H1 (cell line): ENCODE results near the gene KLHL34. TPM values are rescaled to one million over a fixed set of nuclear protein-coding genes. Genes with fewer than 3 reads are reported as not detected.

Source experiments
- CTCF ChIA-PET: fragments of 300-600 bp; sonication (Branson Sonifier 250); formaldehyde crosslinking; loops from one replicate; lab custom pipeline; 2021; ENCODE audit not compliant: partially characterized antibody; lab: Charles Lee
- POLR2A ChIA-PET: fragments of 300-600 bp; sonication (Branson Sonifier 250); formaldehyde crosslinking; loops from one replicate; lab custom pipeline; 2021; ENCODE audit warnings: inconsistent platforms; ENCODE audit not compliant: partially characterized antibody; lab: Charles Lee
- DNase-seq, 2 experiments: peaks; one replicate each; pipeline versions ENCODE4 v3.0.0 to v3.0.0-alpha.2; 2010 to 2022; ENCODE audit warnings: low spot score in 2 of 2, low read depth in 1 of 2, mixed read lengths in 1 of 2
- FAIRE-seq: peaks from 2 replicates; lab custom pipeline; 2011; peaks lifted over from hg19 to GRCh38; lab: Jason Lieb, UNC
- H2AFZ ChIP-seq: 2 replicates; pipeline ENCODE4 v1.8.1; 2012; ENCODE audit warnings: low read length, inconsistent platforms
- H2AK5ac ChIP-seq: 2 replicates; pipeline ENCODE4 v1.6.1; 2013; ENCODE audit warnings: low read depth, low read length
- H2BK120ac ChIP-seq: replicated peaks from 2 replicates; pipeline ENCODE3; 2013; ENCODE audit warnings: low read depth, low read length, inconsistent platforms
- H2BK12ac ChIP-seq: 2 replicates; pipeline ENCODE4 v1.6.1; 2013; ENCODE audit warnings: low read depth, low read length
- H2BK15ac ChIP-seq: 2 replicates; pipeline ENCODE4 v1.6.1; 2013; ENCODE audit warnings: low read length
- H2BK20ac ChIP-seq: 2 replicates; pipeline ENCODE4 v1.6.1; 2013; ENCODE audit warnings: low read length
- H2BK5ac ChIP-seq: 2 replicates; pipeline ENCODE4 v1.6.1; 2013; ENCODE audit warnings: low read depth, low read length
- H3K14ac ChIP-seq: 2 replicates; pipeline ENCODE4 v1.6.1; 2013; ENCODE audit warnings: inconsistent platforms; ENCODE audit not compliant: insufficient read length
- H3K18ac ChIP-seq: 2 replicates; pipeline ENCODE4 v1.6.1; 2013; ENCODE audit warnings: low read length; ENCODE audit errors: extremely low read depth
- H3K23ac ChIP-seq: 2 replicates; pipeline ENCODE4 v1.6.1; 2013; ENCODE audit warnings: inconsistent platforms; ENCODE audit not compliant: insufficient read length
- H3K23me2 ChIP-seq: 2 replicates; pipeline ENCODE4 v1.6.1; 2013; ENCODE audit warnings: low read depth, low read length
- H3K27ac ChIP-seq: 2 replicates; pipeline ENCODE4 v1.6.1; 2011; ENCODE audit warnings: low read depth, low read length, inconsistent platforms
- H3K27me3 ChIP-seq, 4 experiments: replicated peaks in 1 of 4; 1 replicate in 1 of 4; 2 replicates in 3 of 4; pipeline versions ENCODE4 v1.6.1 to v1.8.1; 2011 to 2013; ENCODE audit warnings: low read length in 3 of 4, mild to moderate bottlenecking in 3 of 4, inconsistent platforms in 2 of 4, mixed read lengths in 2 of 4, moderate library complexity in 1 of 4; ENCODE audit not compliant: control insufficient read depth in 3 of 4, insufficient read depth in 3 of 4; ENCODE audit errors: extremely low read depth in 1 of 4
- H3K36me3 ChIP-seq, 4 experiments: 2 replicates each; pipeline versions ENCODE4 v1.6.1 to v1.8.1; 2011 to 2013; ENCODE audit warnings: mild to moderate bottlenecking in 4 of 4, low read length in 3 of 4, moderate library complexity in 2 of 4, control low read depth in 1 of 4, inconsistent platforms in 1 of 4; ENCODE audit not compliant: insufficient read depth in 4 of 4, control insufficient read depth in 2 of 4
- H3K4ac ChIP-seq: replicated peaks from 2 replicates; pipeline ENCODE3; 2013; ENCODE audit warnings: low read length, low read depth, mixed read lengths, inconsistent platforms; ENCODE audit not compliant: insufficient read length
- H3K4me1 ChIP-seq, 4 experiments: replicated peaks in 1 of 4; 1 replicate in 1 of 4; 2 replicates in 3 of 4; pipeline versions ENCODE4 v1.6.1 to v1.8.1; 2011 to 2013; ENCODE audit warnings: low read length in 3 of 4, inconsistent platforms in 2 of 4, mixed read lengths in 1 of 4; ENCODE audit not compliant: insufficient read depth in 4 of 4, control insufficient read depth in 3 of 4
- H3K4me2 ChIP-seq, 2 experiments: 2 replicates each; pipeline versions ENCODE4 v1.6.1 to v1.8.1; 2011 to 2013; ENCODE audit warnings: low read depth in 2 of 2, low read length in 2 of 2, control low read depth in 1 of 2, inconsistent platforms in 1 of 2, mild to moderate bottlenecking in 1 of 2; ENCODE audit not compliant: insufficient read depth in 1 of 2
- H3K4me3 ChIP-seq, 4 experiments: fragments of 200-600, 300-600 bp in 1 of 4; sonication (generic), shearing (Covaris generic), sonication (Bioruptor Twin) in 1 of 4; 2 replicates each; pipeline versions ENCODE4 v1.5.1 to v1.8.1; 2011 to 2016; ENCODE audit warnings: low read length in 4 of 4, low read depth in 3 of 4, control low read depth in 2 of 4, inconsistent platforms in 2 of 4, mild to moderate bottlenecking in 2 of 4, mixed read lengths in 1 of 4, moderate library complexity in 1 of 4; ENCODE audit not compliant: insufficient read depth in 2 of 4; ENCODE audit errors: extremely low read depth in 1 of 4
- H3K56ac ChIP-seq: replicated peaks from 2 replicates; pipeline ENCODE3; 2013; ENCODE audit warnings: low read depth, mild to moderate bottlenecking, mixed read lengths, low read length, inconsistent platforms; ENCODE audit not compliant: insufficient read length
- H3K79me1 ChIP-seq: 2 replicates; pipeline ENCODE4 v1.6.1; 2013; ENCODE audit warnings: low read depth, low read length, control low read depth
- H3K79me2 ChIP-seq, 2 experiments: 2 replicates each; pipeline versions ENCODE4 v1.6.1 to v1.8.1; 2012 to 2013; ENCODE audit warnings: low read length in 2 of 2, mild to moderate bottlenecking in 2 of 2, inconsistent platforms in 1 of 2; ENCODE audit not compliant: insufficient read depth in 2 of 2, control insufficient read depth in 1 of 2
- H3K9ac ChIP-seq, 4 experiments: replicated peaks in 1 of 4; 1 replicate in 1 of 4; 2 replicates in 3 of 4; pipeline versions ENCODE4 v1.6.1 to v1.8.1; 2011 to 2013; ENCODE audit warnings: low read depth in 3 of 4, low read length in 3 of 4, control low read depth in 2 of 4, mild to moderate bottlenecking in 2 of 4, moderate library complexity in 2 of 4, inconsistent platforms in 1 of 4; ENCODE audit errors: extremely low read depth in 1 of 4
- H3K9me3 ChIP-seq, 2 experiments: 2 replicates each; pipeline versions ENCODE4 v1.6.1 to v1.8.1; 2012 to 2013; ENCODE audit warnings: mild to moderate bottlenecking in 2 of 2, moderate library complexity in 2 of 2, control low read depth in 1 of 2, inconsistent platforms in 1 of 2, low read depth in 1 of 2, low read length in 1 of 2, mixed read lengths in 1 of 2; ENCODE audit not compliant: insufficient read depth in 2 of 2
- H4K20me1 ChIP-seq, 2 experiments: replicated peaks in 1 of 2; 2 replicates each; pipeline versions ENCODE3 to v1.8.1; 2011 to 2013; ENCODE audit warnings: inconsistent platforms in 2 of 2, low read length in 2 of 2, mild to moderate bottlenecking in 1 of 2; ENCODE audit not compliant: insufficient read depth in 2 of 2, control insufficient read depth in 1 of 2
- H4K5ac ChIP-seq: 2 replicates; pipeline ENCODE4 v1.6.1; 2013; ENCODE audit warnings: low read length, low read depth, mixed read lengths, inconsistent platforms; ENCODE audit not compliant: insufficient read length
- H4K8ac ChIP-seq: 2 replicates; pipeline ENCODE4 v1.8.0; 2013; ENCODE audit warnings: mild to moderate bottlenecking, moderate library complexity, low read length, inconsistent platforms; ENCODE audit not compliant: insufficient read depth; ENCODE audit errors: extremely low read depth
- H4K91ac ChIP-seq: replicated peaks from 2 replicates; pipeline ENCODE3; 2013; ENCODE audit warnings: low read length, mixed read lengths, inconsistent platforms; ENCODE audit not compliant: insufficient read length
- BACH1 ChIP-seq: IDR thresholded peaks from 2 replicates; pipeline ENCODE4 v1.6.1; 2012; ENCODE audit warnings: low read length, improper control_type of control experiment
- BRCA1 ChIP-seq: IDR thresholded peaks from 2 replicates; pipeline ENCODE4 v1.6.1; 2012; ENCODE audit warnings: low read depth, low read length, improper control_type of control experiment
- CTBP2 ChIP-seq: IDR thresholded peaks from 2 replicates; pipeline ENCODE4 v1.7.0; 2011; ENCODE audit warnings: borderline replicate concordance, mild to moderate bottlenecking, moderate library complexity, mixed read lengths, low read length; ENCODE audit not compliant: insufficient read depth, insufficient read length
- E2F6 ChIP-seq: IDR thresholded peaks from 2 replicates; pipeline ENCODE4 v1.6.1; 2012; ENCODE audit warnings: inconsistent platforms
- EGR1 ChIP-seq: IDR thresholded peaks from 2 replicates; pipeline ENCODE4 v1.6.1; 2011; ENCODE audit warnings: low read depth, low read length, borderline replicate concordance
- PHF8 ChIP-seq: fragments of 200-600 bp; sonication (generic); conservative IDR thresholded peaks from 2 replicates; pipeline ENCODE4 v1.7.1; 2012; ENCODE audit warnings: low read depth, mild to moderate bottlenecking, inconsistent platforms, low read length, moderate library complexity
- RNF2 ChIP-seq: fragments of 200-900, 300-1000 bp; sonication (generic); IDR thresholded peaks from 2 replicates; pipeline ENCODE4 v1.7.1; 2016; ENCODE audit warnings: borderline replicate concordance, low read depth, mild to moderate bottlenecking, antibody characterized with exemption, low read length; ENCODE audit not compliant: poor library complexity, severe bottlenecking; ENCODE audit errors: missing control alignments
- SUZ12 ChIP-seq: fragments of 200-600 bp; sonication (generic); IDR thresholded peaks from 2 replicates; pipeline ENCODE4 v1.6.1; 2012; ENCODE audit warnings: mild to moderate bottlenecking, inconsistent platforms, low read length, moderate library complexity, mixed read lengths
- WGBS, 2 experiments: shearing (Covaris generic) in 1 of 2; methylation state at CpG; one replicate each; pipeline versions ENCODE4 v1.1.6 to v1.1.7; 2013 to 2015; ENCODE audit warnings: low lambda C conversion rate in 2 of 2, mixed read lengths in 2 of 2, inconsistent platforms in 1 of 2, low coverage in 1 of 2, missing lambda C conversion rate in 1 of 2; ENCODE audit not compliant: insufficient replicate concordance in 2 of 2, insufficient coverage in 1 of 2, insufficient read length in 1 of 2; ENCODE audit errors: extremely low coverage in 1 of 2, missing lambda C conversion rate in 1 of 2; 5-methylcytosine and 5-hydroxymethylcytosine counted together
- polyA plus RNA-seq, 7 experiments: library from polyadenylated mRNA; depleted of rRNA in 3 of 7; stranded (reverse) in 5 of 7; unstranded in 2 of 7; fragments of >200 nt in 5 of 7; fragments of 200-250 nt in 2 of 7; gene quantifications; 1 replicate in 5 of 7; 2 replicates in 1 of 7; 4 replicates in 1 of 7; pipeline versions ENCODE4 v1.2.1 to v1.2.3, GENCODE V29; 2011 to 2013; ENCODE audit warnings: missing spikeins in 2 of 7, mixed read lengths in 2 of 7
- total RNA-seq: library from RNA; stranded (reverse); fragmentation: NEBNext Ultra II Directional; extraction: Animal tissue kit (Norgen Biotek cat#: 25700); gene quantifications from 2 replicates; pipeline ENCODE4 v1.2.1, GENCODE V29; 2021

Gene KLHL34
- total and polyA plus RNA-seq, 2 of the 8 experiments (the other 6 are each of a cell fraction or from before 2014, with no cell fraction given): not detected

- no peak overlapping the region for H2BK120ac ChIP-seq
- TF ChIP-seq BACH1 (no peak), E2F6 (no peak), PHF8 (no peak), EGR1 (no peak), CTBP2 (no peak), BRCA1 (no peak), SUZ12 (no peak), RNF2 (no peak)
- H4K91ac ChIP-seq: no peak overlapping the region
- POLR2A ChIA-PET: no interaction called here
- H3K27ac ChIP-seq: no peak overlapping the region
- no peak overlapping the region for H3K18ac ChIP-seq
- no peaks in the 10 kb centered on the region for H3K4me1 ChIP-seq
- H3K23me2 ChIP-seq: no peaks in the 10 kb centered on the region
- H4K5ac ChIP-seq: no peak overlapping the region
- no peak overlapping the region for H2BK5ac ChIP-seq
- H3K23ac ChIP-seq: no peak overlapping the region
- no peak overlapping the region for H4K8ac ChIP-seq
- DNase-seq: no peak
- no peaks in the 10 kb centered on the region for H3K79me2 ChIP-seq
- no peak overlapping the region for H3K4me2 ChIP-seq
- no peaks in the 10 kb centered on the region for H3K27me3 ChIP-seq
- no peak overlapping the region for H3K4ac ChIP-seq
- no peak overlapping the region for H2AFZ ChIP-seq
- H4K20me1 ChIP-seq: no peaks in the 10 kb centered on the region
- CTCF ChIA-PET: no interaction called here
- no peaks in the 10 kb centered on the region for H3K9me3 ChIP-seq
- H2AK5ac ChIP-seq: no peak overlapping the region
- 87% methylated on average over 3 of the region's 3 CpGs; no CpG with 5 or more reads in 1 of the 2 experiments for WGBS, 2 experiments
- H3K79me1 ChIP-seq: no peaks in the 10 kb centered on the region
- no peak overlapping the region for H3K4me3 ChIP-seq
- H3K36me3 ChIP-seq: no peaks in the 10 kb centered on the region
- H3K9ac ChIP-seq: no peak overlapping the region
- H2BK15ac ChIP-seq: no peak overlapping the region
- H3K56ac ChIP-seq: no peak overlapping the region
- no peak overlapping the region for H3K14ac ChIP-seq
- H2BK12ac ChIP-seq: no peak overlapping the region
- no peak overlapping the region for H2BK20ac ChIP-seq
- no peak for FAIRE-seq
These were observed 42.8 kb upstream of the KLHL34 start for GRCh38 chrX:21700967-21701366.
